AG08395 (cell line): Measurements from ENCODE around the gene SNAPC1.
"Not testable (repeated sequence)": the region's sequence is repeated elsewhere in the genome, so short reads cannot be mapped to it uniquely, and the experiment has no call there.

Source experiments
- DNase-seq: peaks from one replicate; pipeline ENCODE4 v3.0.0; 2012; ENCODE audit warnings: mixed read lengths, low spot score

Gene SNAPC1

DNA sequence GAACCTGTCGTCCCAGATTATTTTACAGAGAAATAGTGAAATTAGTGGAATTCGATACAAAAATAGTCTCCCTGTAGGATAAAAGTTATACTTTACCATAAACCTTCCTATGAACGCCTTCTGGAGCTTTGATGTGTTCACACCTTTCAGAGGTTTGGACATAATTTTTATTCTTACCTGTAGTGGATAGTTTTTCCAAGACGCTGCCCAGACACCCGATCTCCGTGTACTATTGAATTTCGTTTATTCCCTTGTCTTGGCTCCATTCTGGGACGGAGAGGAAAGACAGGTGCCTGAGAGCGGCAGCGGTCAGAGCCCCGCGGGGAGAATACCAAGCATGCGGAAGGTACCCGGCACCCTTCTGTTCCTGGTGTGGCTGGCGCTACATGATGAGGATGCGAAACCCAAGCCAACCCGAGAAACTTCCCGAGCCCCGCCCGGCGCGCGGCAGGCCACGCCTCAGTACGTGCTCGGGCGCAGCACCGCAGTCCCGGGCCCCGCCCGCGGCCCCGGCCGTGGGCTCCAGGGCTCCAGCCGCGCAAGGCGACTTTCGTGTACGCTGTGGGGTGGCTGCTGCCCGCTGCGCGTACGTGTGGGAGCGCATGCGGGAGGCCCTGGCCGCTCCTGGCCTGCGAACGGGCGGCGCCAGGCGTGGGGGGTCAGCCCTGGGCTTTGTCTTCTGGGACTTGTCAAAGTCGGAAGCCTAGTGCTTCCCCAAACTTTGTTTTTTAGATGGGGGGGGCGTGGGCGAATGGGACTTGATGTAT is 11.3 kb upstream of the SNAPC1 start:
- peak; percentile 78 for DNase-seq

DNA sequence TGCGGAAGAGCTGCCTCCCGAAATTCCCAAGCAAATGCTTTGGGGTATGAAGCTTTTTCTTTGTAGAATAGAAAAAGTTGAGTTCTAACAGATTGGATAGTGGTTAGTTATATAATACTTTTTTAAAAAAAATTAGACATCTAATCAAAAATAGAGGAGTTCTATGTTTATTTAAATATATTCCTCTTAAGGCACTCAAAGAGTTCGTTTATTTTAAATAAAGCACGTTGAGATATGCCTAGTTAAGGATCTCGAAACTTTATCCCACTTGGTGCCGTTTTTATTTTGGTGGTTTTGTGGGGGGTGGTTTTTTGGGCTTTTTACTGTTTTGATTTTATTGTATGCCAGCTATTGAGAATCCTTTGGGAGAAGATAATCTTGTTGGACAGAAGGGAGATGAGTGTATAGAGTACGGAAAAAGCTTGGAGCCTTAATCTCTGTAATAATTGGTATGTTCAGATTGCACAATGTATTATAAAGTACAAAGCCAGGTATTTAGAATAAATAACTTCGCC is 10.7 kb upstream of the SNAPC1 start:
- no peak for DNase-seq

GRCh38 chr14:61752626-61753025 is 9.6 kb upstream of the SNAPC1 start:
- no peak for DNase-seq

DNA sequence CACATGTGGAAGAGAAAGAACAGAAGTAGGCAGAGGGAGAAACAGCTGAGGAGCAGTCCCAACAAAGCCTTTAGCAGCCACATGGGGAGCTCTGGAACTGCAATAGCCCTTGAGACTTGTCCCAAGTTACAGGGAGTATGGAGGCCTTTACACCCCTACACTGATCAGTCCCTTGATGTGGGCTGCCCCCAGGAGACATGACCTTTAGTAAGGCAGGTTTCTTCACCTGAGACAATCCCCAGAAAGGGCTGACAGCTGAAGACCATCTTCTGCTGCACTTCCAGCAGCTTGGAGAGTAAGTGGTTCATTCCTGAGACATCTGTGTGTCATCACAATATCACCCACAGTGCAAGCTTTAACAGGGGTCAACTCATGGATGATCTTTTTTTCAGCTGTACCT is 8.6 kb upstream of the SNAPC1 start:
- no peak for DNase-seq

DNA sequence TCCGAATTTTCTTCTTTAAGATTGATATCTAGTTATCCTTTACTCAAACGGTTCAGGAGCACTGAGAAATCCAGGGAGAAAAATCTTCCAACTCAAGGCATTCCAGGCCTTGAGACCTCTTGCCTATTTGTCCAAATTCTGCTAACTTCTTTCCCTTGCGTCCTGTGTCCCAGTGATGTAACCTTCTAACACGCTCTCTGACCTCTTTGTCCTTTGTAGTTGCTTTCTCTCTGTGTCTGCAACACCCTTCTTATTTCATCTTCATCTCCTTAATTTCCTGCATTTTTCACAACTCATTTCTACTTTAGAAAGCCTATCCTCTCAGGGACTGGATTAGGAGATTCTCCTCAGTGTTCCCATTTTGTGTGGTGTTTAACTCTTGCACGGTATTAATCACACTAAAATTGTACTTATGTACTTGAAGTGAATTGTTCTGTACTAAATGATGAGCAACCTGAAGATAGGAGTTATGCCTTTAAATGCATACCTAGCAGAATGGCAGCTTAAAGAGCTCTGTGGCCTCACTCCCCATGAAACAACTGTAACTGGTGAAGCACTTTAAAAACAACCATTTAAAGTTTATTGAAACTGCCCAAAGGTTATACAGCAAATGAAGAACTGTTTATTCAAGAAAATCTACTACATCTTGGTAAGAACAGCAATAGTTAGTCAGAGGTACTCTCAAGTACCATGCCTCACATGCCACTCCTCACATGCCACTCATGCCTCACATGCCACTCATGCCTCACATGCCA is 7.4 kb upstream of the SNAPC1 start:
- peak; percentile 10 for DNase-seq

- not testable (repeated sequence) for DNase-seq
Measured at GRCh38 chr14:61755382-61755742, 6.9 kb upstream of the SNAPC1 start.

GRCh38 chr14:61756135-61756534 is 6.1 kb upstream of the SNAPC1 start:
- no peak for DNase-seq

DNA sequence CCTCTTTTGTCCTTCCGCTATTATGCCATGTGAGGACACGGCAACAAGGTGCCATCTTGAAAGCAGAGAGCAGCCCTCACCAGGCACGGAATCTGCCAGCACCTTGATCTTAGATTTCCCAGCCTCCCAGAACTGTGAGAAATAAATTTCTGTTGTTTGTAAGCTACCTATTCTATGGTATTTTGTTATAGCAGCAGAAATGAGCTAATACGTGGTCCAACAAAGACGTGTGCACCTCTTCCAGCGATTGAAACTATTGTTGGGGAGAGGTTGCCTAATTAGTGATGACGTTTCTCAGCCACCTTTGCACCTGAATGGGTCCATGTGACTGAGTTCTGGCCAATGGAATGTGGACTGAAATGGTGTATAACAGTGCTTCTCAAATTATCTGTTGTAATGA is 2.3 kb upstream of the SNAPC1 start:
- DNase-seq, result no peak

DNA sequence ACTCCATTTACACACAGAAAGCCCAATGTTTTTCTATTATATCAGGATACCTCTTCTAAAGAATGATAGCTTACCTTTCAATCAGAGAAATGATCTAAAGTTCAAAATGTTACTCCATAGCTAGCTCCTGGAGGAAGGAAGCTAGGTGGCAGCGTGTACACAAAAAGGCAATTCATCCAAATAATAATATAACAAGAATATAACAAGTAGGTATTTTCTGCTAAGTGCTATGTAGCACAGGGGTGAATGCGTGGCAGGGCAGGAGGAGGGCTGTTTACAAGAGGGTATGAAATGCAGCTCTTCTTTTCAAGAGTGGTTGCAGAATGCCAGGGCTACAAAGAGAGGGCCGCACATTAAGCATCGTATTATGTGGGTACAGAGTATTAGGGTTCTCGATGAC is 663 bp upstream of the SNAPC1 start:
- DNase-seq, result no peak

DNA sequence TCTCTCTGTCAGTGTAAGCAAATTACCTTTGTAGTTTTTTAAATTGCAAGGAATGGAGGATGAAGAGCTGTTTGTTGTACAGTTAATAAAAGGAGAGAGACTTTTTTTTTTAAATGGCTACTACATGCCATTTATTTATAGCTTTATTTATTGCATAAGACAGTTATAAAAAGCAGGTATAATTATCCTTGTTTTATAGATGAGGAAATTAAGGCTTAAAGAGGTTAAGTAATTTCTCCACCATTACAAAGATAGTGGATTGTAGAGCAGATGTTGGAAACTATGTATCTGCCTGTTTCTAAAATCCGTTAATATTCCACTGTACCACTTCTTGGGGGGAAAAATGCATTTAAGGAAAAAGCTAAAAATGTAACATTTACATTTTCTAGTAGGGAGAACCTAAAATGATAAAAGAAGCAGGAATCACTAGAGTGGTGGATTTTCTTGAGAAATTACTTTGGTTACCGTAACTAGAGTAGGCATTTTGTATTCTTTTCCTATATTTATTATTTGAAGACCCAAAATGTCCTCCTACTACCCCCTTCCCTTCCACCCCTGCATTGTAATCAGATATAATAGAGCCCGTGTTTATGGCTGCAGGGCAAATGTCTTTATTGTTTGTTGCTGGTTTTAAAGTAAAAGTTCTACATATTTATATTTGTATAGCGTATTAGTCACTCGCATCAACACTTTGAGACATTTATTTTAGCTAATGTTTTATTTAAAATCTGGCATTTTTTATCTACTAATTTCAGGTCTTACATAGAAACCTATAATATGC is 2.3 kb downstream of the SNAPC1 start:
- no peak for DNase-seq

DNA sequence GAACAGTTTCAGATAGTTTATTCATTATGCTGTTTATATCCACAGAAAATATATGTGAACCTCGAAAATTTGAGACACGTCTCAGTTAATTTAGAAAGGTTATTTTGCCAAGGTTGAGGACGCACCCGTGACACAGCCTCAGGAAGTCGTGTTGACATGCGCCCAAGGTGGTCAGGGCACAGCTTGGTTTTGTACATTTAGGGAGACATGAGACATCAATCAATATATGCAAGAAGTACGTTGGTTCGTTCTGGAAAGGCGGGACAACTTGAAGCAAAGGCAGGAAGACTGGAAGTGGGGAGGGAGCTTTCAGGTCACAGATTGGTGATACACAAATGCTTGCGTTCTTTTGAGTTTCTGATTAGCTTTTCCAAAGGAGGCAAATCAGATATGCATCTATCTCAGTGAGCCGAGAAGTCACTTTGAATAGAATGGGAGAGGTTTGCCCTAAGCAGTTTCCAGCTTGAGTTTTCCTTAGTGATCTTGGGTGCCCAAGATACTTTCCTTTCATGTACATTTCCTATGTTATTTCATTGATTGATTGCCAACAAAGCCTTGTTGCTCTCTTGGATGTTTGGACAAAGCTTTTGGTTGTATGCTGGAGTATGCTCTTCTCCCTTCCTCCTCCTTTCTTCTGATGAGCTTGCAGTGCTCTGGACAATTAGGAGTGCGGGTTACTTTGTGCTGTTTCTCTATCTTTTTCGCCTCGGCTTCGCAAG is 3.2 kb downstream of the SNAPC1 start:
- DNase-seq, result no peak

DNA sequence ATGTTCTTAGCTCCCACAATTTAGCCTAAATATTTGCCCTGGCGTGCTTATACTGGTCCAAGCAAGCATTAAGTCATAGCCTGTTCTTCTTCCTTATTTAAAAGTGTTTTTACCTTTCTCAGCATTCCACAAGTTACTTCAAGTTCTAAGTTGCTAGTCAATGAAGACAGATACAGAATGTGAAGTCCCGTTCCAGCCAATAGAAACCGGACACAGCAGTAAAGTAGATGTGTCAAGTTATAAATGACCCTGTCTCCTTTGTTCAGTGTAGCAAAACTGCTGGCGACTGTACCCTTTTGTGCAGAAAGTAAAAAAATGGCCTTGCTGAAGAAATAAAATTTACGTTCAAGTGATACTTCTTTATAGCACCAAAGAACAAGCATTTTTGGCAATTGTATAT is 3.9 kb downstream of the SNAPC1 start:
- DNase-seq, result no peak

- DNase-seq, result no peak
Measured at GRCh38 chr14:61768240-61768639, 6.0 kb downstream of the SNAPC1 start.

DNA sequence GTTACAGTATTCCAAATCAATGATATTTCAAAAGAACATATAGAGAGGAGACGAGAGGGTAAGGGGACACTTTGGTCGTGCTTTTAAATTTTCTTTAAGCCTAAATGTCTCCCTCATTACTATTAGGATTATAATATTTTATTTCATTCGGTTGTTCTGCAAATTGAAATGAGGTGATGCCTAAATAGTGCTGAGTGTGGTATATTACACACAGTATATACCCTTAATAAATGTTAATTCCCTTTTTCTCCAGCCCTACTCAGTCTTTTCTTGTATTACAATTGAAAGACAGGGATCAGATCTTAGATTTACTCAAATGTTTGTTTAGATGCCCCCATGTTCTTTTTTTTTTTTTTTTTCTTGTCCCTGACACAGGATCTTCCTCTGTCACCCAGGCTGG is 7.7 kb downstream of the SNAPC1 start:
- DNase-seq, result no peak

GRCh38 chr14:61774861-61775260 is 12.6 kb downstream of the SNAPC1 start:
- DNase-seq, result no peak

DNA sequence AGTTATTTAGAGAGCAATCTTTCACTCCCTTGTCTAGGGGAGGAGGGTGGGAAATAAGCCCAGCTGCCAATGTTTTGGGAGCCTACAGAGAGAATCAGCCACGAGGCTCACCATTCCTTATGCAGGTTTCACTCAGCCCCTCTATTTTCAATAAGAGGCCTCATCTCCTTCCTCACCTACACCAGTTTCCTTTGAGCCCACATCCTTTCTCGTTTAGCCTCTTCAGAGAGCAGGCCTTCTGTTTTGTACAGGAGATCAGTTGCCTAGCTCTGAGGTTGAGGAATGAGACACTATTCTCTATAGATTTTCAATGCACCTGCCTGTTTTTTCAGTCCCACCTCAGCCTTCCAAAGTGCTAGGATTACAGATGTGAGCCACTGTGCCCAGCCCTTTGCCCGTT is 17.9 kb downstream of the SNAPC1 start:
- no peak for DNase-seq

DNA sequence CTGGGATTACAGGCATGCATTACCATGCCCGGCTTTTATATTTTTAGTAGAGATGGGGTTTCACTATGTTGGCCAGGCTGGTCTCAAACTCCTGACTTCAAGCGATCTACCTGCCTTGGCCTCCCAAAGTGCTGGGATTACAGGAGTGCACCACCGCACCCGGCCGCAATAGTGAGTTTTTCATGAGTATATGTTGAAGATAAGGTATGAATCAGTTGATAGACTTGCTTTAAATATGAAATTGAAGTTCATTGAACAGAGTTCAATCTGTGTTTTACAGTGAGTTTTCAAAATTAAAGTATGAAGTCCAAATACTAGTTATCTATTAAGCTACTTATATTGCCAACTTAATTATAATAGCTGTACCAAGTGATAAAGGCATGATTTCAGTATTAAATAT is 35.1 kb downstream of the SNAPC1 start:
- DNase-seq, result no peak

- no peak for DNase-seq
Measured at GRCh38 chr14:61802010-61802568, 39.9 kb downstream of the SNAPC1 start.

DNA sequence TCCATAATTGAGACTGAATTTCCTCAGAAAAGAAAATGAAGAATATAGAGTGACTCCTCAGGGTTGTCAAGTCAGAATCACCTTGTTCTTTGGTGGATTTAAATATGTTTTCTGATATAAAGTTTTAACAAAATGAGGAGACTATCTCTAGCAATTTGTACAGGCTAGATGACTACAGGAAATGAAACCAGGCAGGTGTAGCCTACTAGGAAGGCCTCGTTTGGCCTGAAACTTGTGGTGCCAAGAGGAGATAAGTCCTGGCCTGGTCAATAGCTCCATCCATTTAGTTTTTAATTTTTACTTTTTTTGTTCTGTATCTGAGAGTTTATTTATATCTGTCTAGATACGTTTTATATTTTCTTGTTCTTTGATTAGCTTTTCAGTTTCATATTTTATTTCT is 41.5 kb downstream of the SNAPC1 start:
- no peak for DNase-seq

DNA sequence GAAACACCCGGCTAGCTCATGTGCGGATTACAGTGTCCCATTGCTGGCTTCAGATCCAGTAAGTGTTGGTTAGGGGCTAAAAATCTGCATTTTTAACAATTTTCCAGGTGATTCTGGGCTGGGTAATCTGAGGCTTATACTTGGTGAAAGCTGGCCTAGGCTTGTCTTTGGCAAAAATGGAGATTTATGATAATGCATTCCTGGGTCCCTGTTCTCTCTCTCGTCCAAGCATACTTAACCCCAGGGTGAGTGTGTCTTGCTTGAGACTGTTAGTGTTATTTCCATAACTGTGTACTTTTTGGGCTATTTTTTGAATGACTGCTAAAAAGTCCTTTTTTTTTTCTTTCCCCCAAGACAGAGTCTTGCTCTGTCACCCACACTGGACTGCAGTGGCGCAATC is 43.2 kb downstream of the SNAPC1 start:
- no peak for DNase-seq

DNA sequence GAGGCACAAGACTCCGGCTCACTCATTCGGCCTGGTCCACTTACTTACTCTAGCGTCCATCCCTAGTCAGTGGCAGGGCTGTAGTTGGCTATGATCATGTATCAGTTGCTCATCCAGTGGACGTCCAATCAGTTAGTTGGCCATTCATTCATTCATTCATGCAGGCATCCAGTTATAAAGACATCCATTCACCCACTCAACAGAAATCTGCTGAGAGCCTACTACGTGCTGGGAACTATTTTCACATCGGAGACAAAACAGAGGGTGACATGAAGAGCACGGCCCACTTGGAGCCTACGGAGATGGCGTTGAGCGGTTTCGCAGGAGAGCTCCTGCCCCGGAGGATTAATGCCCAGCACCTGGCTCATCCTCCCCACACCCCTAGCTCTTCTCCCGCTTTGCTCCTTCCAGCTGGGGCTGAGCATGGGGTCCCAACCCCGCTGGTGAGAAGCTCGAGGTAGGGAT is 49.7 kb downstream of the SNAPC1 start:
- DNase-seq, result no peak
